ENCODE data around the gene GGN.
"Not testable (repeated sequence)": the region's sequence is repeated elsewhere in the genome, so short reads cannot be mapped to it uniquely, and the experiment has no call there.

The GGN gene, protein sequence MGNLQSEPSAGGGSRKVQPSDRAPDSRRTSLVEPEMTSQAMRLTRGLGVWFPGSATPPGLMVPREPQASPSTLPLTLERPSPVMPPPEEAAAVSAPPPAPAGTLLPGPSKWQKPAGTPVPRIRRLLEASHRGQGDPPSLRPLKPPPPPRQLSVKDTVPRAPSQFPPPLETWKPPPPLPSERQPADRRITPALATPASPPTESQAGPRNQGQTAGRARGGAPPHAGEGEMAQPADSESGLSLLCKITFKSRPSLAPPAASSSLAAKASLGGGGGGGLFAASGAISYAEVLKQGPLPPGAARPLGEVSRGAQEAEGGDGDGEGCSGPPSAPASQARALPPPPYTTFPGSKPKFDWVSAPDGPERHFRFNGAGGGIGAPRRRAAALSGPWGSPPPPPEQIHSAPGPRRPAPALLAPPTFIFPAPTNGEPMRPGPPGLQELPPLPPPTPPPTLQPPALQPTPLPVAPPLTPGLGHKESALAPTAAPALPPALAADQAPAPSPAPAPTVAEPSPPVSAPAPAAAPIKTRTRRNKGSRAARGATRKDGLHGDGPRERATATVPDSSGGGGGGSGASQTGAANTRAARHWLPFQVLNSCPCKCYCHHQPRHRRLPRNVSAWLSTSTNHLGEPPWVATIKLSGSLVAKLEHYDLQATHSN

DNA sequence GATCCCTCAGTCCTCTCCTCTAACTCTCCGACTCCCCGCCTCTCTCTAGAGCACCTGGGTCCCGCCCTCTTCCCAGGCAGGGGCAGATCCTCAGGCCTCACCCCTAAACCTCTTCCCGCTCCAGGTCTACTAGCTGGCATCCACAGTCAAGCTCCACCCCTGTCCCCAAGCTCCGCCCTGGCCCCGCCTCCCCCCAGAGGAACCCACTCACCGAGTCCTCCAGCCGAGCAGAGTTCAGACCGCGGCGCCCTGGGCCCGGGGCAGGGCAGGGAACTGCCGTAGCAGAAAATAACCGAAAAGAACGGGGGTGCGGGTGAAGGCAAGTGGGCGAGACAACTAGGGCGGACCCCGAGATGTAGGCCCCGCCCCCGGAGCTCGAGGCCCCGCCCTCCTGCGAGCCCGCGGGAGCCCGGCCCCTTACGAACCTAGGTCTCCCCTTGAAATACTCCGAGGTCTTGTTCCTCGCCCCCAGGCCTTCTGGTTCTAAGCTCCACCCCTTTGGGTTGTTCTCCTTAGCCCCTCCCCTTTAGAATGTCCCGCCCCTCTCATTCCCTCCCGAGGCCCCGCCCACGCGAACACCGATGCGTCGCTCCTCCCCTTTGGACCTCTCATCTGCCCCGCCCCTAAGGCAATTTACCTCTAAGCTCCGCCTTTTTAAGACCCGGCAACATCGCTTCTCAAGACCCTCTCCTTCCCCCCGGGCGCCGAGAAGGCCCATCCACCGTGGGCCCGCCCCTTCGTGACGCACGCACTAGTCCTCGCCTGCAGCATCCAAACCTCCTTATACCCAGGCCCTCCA is at the start of gene GGN:
TSS of gene GGN (minus strand) at position 485 of the 799 bp plus-strand sequence. CDS start 773 bp downstream, outside the sequence.
- DNase-seq = peak; percentile 55 to 84 (median 76)

DNA sequence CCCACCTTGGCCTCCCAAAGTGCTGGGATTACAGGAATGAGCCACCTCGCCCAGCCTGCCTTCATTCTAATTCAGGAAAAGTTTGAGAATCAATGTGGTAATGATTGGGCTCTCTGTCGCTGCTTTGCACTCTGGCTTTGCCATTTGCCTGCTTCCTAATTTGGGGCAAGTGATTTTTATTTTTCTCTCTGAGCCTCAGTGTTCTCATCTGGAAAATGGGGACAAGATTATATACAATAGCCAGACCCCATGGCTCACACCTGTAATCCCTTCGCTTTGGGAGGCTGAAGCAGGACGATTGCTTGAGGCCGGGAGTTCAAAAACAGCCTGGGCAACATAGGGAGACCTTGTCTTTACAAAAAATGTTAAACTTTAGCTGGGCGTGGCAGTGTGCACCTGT is 49.5 kb upstream of the GGN start:
- DNase-seq = no peak

DNA sequence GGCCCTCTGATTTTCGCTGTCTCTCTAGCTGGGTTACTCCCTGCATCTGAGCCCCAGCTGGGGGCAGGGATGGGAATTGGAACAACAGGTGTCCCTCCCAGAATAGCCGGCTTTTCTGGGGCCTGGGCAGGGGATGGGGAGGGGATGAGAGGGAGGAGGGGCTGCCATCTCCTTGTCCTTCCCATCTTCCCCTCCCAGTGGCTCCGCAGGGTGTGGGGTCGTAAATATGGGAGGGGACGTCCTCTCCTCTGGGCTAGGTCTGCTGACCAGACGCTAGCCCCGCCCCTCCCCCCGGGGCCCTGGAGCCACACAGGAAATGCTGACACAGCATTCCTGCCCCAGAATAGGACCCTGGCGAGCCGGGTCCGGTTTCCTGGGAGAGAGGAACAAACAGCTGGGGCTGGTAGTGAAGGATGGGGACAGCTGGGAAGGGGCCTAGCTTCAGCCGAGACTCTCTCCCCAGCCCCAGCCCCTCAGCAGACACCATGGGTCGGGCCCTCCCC is 46.8 kb upstream of the GGN start:
- DNase-seq = no peak

DNA sequence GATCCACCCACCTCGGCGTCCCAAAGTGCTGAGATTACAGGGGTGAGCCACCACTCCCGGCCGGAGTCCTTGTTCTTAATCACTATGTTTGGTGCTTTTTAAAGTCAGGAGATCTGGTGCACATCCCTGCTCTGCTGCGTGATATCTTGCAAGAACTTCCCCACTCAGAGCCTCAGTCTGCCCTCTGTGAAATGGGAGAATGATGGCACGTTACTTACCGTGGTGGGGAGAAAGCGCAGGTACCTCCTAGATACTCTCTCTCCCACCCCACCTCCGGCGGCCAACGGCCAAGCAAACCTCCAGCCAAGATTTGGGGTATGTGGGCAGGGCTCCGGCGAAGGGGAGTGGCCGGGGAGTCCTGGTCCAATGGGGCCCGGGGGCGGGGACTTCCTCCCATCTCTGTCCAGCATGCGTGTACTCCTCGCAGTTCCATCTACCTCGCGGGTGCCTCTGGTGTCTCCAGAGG is 45.5 kb upstream of the GGN start, which contains the start of gene RYR1:
TSS of gene RYR1 (plus strand) at position 424 of the 466 bp plus-strand sequence. CDS start 139 bp downstream, outside the sequence.
- DNase-seq = no peak

DNA sequence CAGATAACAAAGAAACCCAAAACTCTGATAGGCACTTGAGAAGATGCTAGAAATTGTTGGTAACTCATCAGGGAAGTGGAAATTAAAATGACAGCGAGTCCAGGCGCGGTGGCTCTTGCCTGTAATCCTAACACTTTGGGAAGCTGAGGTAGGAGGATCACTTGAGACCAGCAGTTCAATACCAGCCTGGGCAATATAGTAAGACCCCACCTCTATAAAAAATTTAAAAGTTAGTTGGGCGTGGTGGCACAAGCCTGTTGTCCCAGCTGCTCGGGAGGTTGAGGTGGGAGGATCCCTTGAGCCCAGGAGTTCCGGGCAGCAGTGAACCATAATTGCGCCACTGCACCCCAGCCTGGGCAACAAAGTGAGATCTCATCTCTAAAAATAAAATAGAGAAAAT is 43.1 kb upstream of the GGN start:
- no peak for DNase-seq

DNA sequence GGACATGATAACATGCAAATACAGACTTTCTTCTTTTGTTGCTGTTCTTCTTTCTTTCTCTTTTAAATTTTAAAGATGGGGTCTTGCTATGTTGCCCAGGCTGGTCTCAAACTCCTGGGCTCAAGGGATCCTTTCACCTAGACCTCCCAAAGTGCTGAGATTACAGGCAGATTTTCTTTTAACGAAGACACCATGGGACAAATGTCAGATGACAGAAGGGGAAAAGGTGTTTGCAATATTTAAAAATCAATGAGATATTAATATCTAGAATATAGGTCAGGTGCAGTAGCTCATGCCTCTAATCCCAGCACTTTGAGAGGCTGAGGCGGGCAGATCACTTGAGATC is 42.0 kb upstream of the GGN start:
- DNase-seq = no peak

DNA sequence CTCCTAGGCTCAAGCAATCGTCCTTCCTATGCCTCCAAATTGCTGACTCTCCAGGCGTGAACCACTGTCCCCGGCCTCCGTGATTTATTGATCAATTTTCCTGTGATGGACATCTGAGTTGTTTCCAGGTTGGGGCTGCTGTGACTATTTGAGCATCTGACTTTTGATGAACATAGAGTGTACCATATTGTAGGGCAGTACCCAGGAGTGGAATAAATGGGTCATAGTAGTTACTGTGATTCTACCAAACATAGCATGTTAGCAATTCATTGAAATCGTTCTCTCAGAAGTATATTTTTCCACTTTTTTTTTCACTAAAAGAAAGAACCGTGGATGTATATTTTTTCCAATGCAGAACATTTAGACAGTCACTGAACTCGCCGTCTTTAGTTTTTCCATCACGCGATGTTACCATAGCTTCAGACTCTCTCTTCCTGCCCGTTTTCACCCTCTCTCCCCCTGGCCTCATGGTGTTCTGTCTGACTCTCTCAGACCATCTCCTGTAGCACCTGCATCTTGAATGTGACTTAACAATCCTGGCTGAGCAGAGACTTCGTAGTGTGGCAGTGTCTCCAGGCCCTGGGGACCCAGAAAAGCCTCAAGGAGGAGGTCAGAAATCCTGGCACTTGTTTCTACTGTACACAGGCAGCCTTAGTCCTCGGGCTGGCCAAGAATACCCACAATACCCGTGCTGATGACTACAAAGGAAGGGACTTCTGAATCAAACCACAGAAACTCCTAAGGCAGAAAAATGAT is 41.4 kb upstream of the GGN start:
- no peak for DNase-seq

DNA sequence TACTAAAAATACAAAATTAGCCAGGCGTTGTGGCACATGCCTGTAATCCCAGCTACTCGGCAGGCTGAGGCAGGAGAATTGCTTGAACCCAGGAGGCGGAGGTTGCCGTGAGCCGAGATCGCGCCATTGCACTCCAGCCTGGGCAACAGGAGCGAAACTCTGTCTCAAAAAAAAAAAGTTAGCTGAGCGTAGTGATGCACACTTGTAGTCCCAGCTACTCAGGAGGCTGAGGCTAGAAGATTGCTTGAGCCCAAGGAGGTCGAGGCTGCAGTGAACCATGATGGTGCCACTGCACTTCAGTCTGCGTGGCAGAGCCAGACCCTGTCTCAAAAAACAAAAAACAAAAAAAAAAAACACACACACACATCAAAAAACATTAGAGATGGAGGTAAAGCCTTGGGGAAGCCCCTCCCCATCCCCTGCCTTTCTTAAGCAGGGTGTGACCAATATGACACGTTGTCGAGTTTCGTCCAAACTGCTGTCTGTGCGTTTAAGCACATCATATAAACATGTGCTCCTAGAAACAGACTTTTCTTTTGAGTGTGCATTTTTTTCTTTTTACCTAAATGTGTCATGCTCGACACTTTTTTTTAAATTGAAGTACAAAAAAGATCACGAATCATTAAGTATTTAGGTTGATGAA is 39.3 kb upstream of the GGN start:
- not testable (repeated sequence) for DNase-seq

DNA sequence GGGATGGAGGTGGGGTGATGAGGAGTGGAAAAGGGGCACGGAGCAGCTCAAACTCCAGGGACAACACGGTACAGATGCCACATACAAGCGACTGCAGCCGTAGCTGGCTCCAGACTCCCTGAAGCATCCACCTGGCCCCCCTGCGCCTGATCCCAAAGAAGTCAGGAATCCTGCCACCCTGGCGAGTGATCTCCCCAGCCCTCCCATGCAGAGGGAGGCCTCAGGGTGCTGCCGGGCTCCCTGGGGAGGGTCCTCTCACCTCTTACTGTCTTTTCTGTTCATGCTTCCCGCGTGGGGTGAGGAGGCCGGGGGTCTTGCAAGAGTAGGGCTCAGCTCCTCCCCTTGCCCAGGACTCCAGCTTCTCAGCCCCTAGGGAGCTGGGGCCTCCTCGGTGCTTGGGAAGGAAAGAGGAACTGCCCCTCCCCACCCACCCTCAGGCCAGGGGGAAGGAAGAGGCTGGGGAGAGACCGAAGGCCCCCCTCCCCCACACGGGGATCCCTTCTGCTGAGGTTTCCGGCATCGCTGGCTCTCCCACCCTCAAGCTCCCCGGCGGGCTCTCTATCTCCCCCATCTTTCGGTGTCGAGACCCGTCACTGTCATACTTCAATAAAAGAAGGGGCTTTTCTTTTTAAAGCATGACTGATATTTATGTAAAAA is 38.1 kb upstream of the GGN start, which contains the start of gene RASGRP4:
TSS of gene RASGRP4 (minus strand) at position 410 of the 657 bp plus-strand sequence. CDS start at position 282, 128 bp downstream.
- peak in 1 of 6 experiments; percentile 13 for DNase-seq

DNA sequence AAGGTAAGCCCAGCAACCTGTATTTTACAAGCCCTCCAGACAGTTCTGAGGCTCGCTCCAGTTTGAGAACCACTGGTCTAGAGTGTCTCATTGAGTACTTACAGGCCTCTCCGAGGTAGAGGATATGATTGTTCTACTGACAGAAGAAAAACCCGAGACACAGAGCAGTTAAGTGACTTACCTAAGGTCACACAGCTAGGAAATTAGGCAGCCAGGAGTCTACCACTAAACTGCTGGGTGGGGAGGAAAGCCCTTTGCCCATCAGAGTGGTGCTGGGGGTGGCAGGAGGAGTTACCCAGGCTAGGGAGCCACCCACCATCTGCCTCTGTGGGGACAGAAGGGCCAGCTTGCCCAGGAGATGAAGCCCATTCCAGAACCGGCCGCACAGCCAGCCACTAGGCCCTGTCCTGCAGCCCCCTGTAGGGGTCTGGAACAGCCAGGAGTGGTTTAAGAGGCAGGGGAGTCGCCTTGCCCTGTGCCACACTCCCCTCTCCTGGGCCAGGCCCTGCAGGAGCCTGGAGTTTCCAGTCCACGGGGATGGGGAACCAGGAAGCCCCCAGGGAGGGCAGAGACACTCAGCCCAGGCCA is 37.5 kb upstream of the GGN start:
- no peak for DNase-seq

DNA sequence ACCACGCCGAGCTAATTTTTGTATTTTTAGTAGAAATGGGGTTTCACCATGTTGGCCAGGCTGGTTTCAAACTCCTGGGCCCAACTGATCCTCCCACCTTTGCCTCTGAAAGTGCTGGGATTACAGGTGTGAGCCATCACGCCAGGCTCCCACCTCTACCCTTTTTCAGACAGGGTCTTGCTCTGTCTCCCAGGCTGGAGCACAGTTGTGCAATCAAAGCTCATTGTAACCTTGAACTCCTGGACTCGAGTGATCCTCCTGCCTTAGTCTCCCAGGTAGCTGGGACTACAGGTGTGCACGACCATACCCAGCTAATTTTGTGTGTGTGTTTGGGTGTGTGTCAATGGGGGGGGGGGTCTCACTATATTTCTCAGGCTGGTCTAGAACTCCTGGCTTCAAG is 36.4 kb upstream of the GGN start:
- no peak for DNase-seq

DNA sequence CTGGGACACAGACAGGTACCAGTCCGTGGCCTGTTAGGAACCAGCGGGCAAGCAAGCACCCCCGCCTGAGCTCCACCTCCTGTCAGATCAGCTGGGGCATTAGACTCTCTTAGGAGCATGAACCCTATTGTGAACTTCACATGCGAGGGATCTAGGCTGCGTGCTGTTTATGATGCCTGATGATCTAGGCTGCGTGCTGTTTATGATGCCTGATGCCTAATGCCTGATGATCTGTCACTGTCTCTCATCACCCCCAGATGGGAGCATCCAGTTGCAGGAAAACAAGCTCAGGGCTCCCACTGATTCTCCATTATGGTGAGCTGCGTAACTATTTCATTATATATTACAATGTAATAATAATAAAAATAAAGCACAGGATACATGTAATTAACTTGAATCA is 34.6 kb upstream of the GGN start:
- DNase-seq = no peak

DNA sequence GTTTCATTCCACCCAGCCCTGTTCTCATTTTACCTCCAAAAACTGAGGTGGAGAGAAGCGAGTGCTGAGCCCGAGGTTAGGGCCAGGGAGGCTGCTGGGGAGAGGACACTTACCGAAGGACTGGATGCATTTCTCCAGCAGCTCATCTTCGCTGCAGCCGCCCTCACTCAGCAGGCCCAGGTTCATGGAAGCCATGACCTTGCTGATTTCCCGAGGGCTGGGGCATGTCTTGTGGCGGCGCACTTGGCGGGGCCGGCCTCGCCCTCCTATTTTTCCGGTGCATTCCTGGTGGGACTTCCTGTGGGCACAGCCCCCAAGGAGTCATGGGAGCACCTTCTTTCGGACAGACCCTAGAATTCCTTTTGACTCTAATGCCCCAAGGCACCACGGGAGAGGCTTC is 34.0 kb upstream of the GGN start:
- DNase-seq = no peak

DNA sequence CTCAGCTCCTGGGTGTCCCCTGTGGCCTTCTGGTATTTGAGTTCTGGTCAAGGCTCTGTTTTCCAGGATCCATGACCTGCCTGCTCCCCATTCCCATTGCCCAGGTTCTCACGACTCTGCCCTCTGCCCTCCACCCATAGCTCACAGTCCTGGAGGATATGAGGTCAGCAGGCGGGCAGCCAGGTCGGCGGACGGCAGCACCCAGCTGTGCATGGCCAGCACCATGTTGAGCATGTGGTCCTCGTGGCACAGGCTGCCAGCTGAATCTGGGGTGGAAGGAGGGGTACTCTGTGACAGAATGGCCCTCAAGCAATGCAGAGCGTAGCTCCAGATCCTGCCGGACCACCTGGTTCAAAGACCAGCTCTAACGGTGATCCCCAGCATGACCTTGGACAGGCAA is 33.1 kb upstream of the GGN start:
- DNase-seq = no peak

DNA sequence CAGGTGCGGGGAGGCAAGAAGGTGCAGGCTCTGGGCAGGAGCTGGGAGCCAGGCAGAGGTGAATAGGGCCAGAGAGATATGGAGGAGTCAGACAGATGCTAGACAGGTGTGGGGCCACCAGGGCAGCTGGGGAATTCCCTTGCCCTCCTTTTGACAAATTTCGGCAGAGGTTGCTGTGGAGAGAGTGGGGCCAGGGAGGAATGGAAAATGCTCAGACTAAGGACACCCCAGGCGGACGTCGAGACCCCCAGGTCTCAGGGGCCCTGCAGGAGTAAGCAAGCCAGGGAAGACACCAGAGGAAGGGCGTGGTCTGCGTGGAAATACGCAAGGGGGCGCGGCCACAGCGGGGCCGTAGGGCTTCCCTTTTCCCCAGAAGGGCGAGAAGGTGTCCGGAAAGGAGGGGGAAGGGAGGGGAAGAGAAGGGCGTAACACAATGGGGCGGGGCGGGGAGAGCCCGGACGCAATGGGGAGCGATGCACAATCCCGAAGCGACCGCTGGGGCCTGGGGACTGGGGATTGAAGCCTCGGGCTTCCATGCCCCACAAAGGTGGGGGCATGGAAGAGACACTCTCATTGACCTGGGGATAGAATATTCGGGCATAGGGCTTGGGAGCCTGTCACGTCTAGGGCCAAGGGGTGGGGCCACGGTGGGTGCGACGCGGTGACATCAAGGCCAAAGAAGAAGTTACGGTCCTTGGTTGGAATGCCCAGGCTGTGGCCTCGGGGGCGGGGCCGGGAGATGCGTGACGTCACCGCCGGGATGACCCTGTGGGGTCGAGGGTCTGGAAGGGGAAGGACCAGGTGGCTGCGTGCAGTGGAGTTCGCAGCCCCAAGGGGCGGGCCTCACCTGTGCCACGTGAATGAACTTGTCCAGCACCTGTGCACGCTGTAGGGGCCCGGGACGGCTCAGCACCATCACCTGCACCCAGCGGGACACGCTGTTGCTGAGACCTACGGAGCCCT is 30.0 kb upstream of the GGN start:
- peak in 4 of 6 experiments; percentile 14 to 30 (median 16) for DNase-seq

DNA sequence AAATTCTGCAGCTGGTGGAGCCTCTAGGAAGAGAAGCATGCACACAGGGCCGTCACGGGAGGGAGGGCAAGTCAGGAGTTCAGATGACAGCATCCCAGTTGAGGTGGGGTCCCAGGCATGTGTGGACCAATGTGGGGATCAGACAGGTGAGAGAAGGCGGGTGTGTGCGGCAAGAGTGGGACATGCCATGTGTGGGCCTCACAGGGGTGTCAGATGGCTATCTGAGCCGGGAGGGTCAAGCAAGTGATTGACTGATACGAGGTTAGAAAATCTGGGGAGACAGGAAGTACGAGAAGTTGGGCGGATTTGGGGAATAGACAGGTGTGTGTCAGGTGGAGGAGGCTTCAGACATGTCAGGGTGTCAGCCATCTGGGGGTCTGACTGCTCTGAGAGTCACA is 29.3 kb upstream of the GGN start:
- DNase-seq = no peak

DNA sequence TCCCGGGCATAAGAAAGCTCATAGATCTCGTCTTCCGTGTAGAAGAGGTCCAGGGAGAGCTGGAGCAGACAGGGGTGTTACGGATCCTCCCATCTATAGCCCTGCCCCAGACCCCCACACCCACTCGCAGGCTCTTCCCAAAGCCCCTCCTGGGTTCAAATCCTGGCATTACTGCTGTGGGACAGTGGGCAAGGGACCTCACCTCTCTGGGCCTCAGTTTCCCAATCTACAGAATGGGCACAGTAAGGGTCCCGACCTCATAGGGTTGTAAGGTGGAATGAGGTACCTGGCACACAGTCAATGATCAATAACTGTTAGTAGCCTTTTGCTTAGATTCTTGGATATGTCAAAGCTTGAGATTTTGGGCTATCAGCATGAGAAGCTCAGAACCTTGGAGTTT is 25.6 kb upstream of the GGN start:
- no peak for DNase-seq

DNA sequence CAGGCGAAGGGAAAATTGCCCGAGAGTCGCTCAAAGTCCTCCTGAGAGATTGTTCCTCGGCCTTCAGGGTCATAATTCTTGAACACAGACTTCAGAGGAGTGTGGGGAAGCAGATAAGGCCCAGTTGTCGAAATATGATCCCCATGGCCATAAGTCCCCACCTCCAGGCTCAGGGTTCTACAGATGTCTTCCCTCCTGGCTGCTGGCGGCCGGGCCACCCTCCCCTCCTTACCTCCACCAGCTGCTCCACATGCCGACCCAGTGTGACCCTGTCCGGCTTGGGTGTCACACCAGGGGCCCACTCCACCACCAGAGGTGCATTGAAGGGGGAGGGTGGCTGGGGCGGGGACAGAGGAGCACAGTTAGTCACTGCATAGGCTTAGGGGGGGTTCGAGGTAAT is 25.1 kb upstream of the GGN start:
- DNase-seq = no peak

DNA sequence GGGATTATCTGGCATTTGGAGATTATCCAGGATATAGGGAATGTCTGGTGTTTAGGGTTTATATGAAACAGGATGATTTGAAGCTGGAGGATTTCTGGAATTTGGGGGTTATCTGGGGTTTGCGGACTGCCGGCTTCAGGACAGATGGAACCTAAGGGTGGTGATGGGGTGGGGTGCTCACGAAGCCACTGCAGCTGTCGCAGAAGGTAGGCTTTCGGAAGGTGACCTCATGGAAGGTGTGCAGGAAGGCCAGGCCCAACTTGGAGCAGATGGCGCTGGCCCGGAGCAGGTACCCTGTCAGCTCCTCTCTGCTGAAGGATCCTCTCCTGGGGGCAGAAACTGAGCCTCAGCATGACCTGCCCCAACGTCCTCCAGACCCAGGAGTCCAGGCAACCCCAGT is 24.7 kb upstream of the GGN start:
- no peak for DNase-seq

DNA sequence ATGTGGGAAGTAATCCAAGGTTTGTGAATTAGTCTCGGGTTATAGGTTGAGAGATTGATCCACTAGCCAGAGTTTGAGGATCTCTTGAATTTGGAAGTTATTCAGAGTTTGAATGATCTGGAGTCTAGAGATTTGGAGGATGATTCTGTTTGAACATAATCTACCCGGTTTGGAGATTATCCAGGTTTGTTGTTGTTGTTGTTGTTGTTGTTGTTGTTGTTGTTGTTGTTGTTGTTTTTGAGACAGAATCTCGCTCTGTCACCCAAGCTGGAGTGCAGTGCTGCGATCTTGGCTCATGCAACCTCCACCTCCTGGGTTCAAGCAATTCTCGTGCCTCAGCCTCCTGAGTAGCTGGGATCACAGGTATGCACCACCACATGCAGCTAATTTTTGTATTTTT is 24.1 kb upstream of the GGN start:
- DNase-seq = not testable (repeated sequence)

All from stimulated activated naive CD4-positive, alpha-beta T cell (primary cell).